Stimulated activated CD8-positive, alpha-beta memory T cell treated with anti-CD3 and anti-CD28 coated beads, Interleukin-15, amount 100 ng/mL, for 4 hours (primary cell): Measurements from ENCODE around the gene USPL1.
"Not testable (repeated sequence)": the region's sequence is repeated elsewhere in the genome, so short reads cannot be mapped to it uniquely, and the experiment has no call there.

ENCODE experiments used
- DNase-seq, 2 donors: peaks; one replicate each; pipeline ENCODE4 v3.0.0-alpha.2; 2020; ENCODE audit warnings: low read depth in 2 of 2

The USPL1 gene

DNA sequence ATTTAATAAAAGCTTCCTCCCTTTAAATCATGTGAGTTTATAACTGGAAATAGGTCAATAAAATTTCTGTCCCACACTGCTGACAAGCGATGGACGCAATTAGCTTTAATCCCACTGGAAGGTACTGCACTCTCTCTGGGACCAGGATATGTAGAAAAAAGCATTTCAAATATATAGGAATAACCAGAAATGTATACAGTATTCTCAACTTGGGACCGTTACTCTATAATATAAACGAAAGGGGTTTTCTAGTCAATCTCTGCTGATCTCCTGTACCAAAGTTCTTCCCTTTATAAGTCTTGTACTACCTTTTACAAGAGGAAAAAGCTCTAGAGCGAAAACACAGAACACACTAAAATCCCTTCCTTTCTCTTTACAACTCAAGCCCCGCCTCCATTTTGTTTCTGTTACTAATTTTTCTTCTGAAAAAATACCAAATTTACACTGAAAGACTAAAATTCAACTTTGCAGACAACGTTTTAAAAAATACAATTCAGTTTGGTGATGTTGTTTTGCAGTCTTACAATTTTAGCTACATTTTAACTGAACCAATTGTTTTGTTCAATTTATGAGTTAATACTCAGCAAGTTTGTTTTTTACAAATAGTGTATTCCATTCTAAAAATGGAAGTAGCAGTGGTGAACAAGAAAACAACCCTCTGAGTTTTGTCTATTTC lies 1.7 kb upstream of the USPL1 start:
- no peak for DNase-seq

DNA sequence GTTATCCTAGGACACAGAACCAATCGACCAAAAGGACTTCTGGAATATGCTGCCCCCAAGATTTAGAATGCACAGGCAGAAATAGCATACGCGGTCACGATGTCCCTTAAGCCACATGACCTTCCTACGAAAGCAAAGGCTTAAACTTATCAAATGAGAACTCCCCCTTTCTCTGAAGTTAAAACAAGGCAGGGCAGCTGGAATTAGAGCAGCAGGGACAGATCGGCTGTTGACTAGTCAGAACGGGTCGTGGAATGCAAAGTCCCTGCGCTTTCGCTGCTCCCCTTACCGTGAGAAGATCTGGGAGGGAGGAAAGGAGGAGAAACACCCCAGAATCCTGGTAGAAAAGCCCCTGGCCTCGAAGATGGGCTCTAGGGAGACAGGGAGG lies 799 bp upstream of the USPL1 start:
- DNase-seq = peak in 1 of 2 donors; percentile 8

DNA sequence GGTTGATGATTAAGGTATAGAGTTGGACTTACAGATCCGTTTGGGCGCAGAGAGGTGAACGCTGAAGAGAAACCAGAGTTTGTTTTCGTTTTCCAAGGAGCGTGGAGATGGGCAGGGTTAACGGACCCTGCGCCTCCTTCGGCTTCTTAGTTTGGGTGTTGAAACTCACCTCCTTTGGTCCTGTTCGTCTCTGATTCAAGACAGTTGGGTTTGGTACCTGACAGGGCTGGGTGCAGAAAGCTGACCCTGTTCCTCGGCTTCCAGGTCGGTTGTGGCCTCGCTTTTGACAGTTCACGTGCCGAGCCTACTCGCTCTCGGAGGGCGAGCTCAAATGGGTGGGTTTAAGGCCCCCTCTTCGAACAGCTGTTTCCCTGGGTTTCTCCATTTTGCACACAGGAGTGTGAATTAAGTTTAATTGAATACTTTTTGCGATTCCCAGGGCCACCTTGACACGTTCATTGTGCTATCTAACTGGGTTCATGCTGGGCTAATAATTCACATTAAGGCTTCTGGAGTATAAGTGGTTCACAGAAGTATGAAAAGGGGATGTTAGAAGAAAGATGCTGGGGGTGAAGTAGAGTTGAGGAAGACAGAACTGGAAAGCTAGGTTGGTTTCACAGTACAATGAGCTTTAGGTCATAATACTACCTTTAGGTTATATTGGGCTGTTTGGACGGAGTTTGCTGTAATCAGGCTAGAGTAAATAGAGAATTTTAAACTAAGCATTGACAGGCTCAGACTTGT lies 638 bp downstream of the USPL1 start:
- DNase-seq = peak; percentile 2 to 7

DNA sequence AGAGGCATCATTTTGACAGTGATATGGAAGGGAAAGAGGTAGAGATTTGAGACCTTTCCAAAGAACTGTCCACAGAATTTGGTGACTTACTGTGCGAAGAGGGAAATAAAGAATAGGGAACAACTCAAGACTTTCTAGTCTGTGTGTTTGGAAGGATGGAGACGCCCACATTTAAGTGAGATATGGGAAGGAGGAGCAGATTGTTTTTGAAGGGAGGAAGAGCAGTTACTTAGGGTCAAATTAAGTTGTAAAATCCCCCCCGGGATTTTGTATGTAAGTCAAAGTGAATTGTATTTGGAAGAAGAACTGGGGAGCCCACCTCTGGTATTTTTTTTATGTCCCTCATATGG lies 1.2 kb downstream of the USPL1 start:
- no peak for DNase-seq

DNA sequence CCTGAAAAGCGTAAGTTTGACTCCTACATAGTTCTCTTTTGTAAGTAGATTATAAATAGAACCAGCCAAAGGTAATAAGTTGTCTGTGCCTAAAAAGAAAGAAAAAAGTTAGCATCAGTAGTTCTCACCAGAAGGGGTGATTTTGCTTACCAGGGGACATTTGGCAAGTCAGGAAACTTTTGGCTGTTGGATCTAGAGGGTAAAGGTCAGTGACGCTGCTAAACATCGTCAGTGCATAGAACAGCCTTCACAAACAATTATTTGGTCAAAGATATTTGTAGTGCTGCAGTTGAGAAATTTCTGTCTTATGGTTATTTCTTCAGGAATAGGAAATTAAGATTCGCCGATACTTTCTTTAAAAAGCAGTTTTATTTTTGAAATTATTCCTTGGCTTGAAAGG lies 2.0 kb downstream of the USPL1 start:
- no peak for DNase-seq

DNA sequence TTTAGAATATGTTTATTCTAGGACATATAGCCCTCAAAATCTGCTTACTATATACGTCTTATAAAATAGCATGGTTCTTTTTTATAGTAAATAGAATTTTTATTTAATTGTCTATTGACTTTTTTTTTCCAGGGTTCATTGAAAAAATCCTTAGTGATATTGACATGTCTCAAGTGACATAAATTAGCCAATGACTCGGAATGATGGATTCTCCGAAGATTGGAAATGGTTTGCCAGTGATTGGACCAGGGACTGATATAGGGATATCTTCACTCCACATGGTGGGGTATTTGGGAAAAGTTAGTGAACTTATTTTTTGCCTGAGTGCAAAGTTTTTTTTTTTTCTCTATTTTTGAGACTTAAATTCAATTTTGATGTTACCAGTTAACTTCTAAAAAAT lies 3.2 kb downstream of the USPL1 start:
- no peak for DNase-seq

DNA sequence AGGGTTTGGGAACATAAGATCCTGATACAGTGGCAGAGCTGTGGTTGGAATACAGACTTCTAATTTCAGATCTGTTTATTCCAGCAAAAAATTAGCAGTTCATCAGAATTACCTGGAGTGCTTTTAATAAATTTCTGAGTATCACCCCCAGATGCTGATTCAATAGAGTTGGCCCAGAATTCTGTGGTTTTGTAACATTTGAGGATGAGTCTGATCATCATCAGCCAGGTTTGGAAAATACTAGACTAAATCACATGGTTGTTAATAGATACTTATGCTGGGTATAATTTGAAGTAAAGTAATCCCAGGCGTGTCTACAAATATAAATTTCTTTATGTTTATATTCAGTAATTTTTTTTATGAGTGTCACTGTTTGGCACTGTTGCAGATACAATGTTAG lies 4.8 kb downstream of the USPL1 start:
- DNase-seq = no peak

DNA sequence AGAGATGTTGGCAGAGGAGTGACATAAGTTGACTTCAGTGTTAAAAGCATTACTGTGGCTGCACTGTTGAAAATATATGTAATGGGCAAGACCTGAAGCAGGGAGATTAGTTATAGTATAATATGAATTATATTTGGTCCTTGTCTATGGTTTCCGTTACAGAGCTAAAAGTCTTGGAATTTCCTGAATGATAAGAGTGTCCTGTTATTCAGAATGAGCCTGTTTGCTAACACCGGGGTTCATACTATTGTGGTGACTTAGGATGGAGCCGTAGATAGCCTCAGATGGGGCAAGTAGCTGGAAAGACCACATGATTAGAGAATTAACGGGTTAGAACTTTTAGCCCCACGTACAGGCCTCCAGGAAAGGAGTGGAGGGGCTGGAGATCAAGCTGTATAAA lies 5.7 kb downstream of the USPL1 start:
- no peak for DNase-seq

DNA sequence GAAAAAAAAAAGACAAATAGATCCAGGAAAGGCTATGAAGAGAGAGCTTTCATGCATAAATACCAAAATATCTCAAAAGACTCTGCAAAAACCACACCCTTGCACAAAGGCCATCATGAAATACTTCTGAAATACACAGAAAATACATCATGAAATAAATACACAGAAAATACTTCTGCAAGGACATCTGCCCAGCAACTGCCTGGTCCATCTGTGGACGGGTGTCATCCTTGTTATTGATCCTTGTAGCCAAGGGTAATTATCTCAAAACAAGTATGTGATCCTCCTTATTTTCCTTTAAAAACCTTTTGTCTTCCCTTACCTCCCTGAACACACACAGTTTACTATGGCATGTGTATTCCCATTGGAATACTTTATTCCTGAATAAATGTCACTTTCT lies 6.9 kb downstream of the USPL1 start:
- DNase-seq = no peak

DNA sequence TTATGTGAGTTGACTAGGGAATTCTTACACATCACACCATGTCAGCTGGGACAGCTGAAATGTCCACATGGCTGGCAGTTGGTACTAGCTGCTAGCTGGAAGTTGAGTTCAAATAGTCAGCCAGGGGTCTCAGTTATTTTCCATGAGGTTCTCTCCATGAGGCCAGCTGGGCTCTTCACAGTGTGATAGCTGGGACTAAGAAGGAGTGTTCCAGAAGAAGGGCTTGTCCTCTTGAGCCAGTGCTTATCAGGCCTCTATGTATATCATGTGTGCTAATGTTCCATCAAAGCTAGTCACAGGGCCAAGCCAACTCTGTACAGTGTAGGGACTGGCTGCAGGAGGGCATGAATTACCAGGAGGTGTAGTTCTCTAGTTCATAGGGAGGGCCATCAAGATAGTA lies 11.8 kb downstream of the USPL1 start:
- no peak for DNase-seq

DNA sequence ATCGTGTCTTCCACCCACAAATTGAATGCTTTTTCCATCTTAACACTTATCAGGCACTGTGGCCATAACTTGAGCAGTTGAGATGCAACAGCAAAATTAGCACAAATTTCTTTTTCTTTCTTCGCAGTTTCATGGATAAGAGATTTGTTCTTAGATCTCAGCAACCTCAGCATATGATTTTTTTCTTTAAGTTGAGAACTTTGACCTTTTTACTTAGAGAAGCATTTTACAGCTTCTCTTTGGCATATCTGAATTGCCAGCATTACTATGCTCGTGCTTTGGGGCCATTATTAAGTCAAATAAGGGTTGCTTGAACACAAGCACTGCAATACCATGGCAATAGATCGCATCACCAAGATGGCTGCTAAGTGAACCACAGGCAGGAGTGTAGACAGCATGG lies 16.1 kb downstream of the USPL1 start:
- DNase-seq = no peak

DNA sequence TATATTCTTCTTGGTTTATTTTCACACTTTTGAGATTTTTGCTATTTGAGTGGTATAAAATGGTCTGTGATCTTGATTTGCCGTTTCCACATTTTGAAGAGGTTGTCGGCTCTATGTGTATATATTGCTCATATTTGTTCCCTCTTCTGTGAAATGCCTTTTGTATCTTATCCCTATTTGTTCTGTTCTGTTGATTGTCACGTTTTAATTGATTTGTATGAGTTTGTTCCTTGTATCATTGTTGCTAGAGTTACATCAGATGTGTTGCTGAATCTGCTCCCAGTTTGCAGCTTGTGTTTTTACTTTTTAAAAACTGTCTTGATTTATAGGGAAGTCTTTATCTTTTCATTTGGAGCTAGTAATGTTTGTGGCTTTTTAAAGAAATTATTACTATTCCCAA lies 17.1 kb downstream of the USPL1 start:
- DNase-seq = no peak

DNA sequence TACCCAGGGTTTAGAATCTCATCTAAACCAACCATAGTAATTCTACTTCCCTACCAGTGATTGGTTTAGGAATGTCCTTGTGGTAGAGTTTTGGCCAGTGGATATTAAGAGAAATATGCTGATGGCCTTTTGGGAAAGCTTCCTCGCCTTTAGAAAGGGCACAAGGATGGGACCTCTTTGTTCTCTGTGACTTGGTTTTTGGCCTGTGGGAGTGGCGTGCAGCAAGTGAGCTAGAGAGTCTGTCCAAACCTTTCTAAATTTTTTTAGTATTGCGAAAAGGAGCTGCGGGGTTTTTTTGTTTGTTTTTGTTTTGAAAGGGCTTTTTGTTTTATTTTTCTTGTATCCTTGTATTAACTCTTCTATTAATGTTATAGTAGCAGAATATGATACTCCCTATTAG lies 20.6 kb downstream of the USPL1 start:
- no peak for DNase-seq

DNA sequence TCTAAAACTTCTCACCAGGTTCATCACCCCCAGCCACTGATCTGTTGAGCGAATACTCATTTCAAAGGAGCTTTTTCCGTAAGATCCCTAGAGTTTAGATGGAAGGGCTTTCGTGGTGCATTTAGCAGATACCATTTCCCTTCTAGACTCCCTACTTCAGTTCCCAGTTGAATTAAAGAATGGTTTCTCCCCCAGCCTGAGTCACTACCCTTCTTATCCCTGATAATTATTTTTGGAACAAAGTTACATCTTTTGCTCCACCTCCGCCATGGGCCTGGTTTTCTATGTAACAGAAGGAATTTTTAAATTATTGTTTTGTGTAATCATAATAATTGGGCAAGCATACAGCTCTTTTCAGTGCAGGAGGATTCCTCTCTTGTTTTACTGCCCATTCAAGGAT lies 22.0 kb downstream of the USPL1 start:
- no peak for DNase-seq

DNA sequence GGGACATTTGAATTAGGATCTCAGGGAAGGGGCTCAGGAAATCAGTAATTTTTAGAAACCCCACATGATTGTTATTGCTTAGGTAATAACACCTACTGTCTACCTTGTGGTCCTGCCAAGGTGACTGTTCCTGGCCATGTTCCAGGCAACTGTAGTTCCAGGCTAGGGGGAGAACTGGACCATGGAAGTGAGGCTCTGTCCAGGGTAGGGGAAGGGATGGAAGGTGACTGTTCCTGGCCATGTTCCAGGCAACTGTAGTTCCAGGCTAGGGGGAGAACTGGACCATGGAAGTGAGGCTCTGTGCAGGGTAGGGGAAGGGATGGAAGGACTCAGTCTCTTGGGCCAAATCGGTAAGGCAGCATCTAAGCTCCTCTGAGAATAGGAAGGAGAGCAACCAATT lies 23.5 kb downstream of the USPL1 start:
- not testable (repeated sequence) for DNase-seq

DNA sequence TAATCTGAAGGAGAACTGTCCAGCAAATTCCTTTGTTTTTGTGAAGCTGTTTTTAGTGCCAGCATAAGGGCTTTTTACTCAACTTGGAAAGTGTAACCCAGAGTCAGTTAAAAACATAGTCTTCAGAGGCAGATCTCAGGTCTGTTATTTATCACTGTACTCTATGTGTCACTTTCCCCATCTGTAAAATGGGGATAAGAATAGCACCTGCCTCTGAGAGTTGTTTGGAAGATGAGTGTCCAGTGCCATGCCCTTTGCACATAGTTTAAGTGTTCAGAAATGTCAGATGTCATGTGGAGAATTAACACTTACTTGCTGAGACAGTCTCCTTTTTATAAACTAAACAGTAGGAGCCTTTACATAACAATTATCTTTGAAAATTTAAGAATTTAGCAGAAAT lies 27.9 kb downstream of the USPL1 start:
- DNase-seq = no peak

DNA sequence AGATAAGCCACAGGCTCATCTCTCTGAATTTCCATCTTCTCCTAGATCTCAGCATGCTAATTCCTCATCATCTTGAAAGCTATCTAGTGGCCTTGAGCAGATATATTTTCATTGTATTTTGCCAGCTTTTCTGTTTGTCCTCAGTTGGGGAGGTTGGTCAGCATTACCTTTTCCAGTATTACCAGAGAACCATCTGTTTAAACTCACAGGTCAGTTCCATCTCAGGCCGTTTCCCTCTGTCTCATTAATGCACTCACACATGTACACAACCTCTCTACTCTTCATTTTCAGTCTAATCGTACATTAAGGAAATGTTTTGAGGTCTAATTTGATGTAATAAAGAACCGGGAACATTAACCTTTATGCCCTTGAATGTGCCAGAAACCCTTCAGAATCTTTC lies 29.7 kb downstream of the USPL1 start:
- no peak for DNase-seq

DNA sequence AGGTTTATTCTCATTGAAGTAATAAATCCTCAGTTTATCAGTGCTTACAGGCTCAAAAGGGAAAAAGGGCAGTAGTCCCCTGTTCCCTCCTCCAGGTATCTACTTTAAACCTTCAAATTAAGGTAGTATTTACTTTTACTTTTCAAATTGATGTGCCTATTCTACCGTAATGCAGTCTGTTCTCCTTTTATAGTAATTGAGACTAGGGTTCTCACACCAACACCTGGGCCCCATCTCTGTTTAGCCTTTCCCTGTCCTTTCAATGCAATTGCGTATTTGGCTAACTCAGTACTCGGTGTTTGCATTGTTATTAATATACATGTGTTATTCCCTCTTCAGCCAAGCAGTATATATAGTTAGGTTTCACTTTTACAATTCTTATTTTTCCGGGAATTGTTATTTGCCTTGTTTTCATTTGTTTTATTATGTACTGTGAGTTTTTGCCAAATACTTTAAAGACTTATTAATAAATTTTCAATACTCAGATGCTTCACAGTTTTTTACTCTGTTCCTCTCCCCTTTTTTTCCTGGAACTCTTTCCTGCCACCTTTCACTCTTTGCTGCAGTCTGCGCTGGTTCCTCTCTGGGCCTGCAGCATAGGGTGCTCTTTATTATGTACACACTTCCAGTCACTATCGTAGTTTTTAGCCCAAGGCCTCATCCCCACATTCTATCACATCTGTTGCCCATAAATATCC lies 30.3 kb downstream of the USPL1 start:
- no peak for DNase-seq

DNA sequence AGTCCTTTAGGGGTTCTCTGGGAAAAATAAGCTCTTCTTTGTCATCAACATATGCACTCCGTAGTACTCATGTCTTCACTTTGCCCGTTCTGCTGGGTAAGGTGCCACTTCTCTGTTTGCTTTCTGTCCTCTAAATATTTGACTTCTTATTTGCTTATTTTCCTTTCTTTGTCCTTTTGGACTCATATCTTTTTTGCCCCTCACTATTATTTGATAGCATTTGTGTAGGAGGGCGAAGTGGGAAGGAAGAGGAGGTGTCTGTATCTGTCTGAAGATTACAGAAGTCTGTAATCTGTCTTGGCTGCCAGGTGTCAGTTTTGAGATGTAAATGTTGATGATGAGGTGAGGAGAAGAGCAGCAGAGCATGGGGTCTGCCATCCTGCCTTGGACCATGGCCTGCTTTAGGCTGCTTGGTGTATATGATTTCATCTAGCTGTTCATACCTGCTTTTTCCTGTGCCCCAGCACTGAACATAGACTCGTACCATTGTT lies 30.8 kb downstream of the USPL1 start:
- DNase-seq = no peak

DNA sequence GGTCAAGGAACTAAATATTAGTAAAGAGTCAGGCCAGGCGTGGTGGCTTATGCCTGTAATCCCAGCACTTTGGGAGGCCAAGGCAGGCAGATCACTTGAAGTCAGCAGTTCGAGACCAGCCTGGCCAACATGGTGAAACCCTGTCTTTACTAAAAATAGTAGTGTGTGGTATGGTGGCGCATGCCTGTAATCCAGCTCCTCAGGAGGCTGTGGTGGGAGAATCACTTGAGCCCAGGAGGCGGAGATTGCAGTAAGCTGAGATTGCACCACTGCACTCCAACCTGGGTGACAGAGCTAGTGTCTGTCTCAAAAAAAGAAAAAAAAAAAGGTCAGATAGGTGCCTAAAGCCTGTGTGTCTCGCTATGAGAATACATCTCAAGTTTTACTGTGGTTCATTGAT lies 33.9 kb downstream of the USPL1 start:
- not testable (repeated sequence) for DNase-seq

DNA sequence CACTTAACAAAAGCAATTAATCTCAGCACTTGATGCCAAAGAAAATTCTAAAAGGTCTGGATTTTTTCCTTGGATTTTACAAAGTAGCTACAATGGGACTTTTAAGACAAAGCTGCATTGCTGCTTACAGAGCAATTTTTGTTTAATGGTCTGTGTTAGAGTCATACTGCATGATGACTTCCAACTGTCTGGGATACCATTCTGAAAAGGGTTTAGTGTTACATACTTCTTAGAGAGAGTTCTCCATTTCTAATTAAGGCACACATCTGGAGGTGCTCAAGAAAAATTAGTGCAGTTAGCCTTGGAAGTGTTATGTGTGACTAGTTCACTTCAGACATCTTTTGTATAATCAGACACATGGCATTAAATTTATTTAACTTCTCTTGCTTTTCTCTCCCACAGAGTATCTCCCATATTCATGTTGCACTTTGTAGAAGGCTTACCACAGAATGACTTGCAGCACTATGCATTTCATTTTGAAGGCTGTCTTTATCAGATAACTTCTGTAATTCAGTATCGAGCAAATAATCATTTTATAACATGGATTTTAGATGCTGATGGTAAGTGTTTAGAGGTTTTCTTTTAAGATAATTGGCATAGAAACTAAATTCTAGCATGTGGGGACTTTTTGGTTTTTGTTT lies 35.1 kb downstream of the USPL1 start:
- DNase-seq = no peak

DNA sequence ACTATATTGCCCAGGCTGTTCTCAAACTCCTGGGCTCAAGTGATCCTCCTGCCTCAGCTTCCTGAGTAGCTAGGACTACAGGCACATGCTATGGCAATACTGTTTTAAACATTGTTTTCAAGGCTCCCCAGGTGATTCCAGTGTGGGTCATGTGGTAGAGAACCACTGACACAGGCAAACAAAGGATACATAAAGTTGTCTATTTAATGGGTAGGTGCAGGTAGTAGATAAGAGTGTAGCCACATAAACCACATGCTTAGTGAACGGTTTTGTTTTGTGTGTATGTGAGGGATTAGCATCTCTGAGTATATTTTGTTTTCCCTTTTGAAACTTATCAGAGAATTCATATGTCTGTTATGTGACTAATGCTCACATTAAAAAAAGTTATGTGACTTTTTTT lies 36.7 kb downstream of the USPL1 start:
- DNase-seq = no peak

DNA sequence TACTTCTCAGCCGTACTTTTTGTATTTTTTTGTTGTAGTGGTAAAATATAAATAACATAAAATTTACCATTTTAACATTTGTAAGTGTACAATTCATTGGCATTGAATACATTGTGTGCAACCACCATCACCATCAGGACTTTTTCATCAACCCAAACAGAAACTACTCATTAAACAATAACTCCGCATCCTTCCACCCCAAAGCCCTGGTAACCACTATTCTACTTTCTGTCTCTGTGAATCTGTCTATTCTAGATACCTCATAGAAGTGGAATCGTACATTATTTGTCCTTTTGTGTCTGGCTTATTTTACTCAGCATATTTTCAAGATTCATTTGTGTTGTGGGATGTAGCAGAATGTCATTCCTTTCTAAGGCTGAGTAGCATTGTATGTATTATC lies 38.5 kb downstream of the USPL1 start:
- no peak for DNase-seq
